Testis (tissue), 2 donors: ENCODE results near the gene AGFG2.

Source experiments
- POLR2A ChIP-seq: fragments of 450-650 bp; IDR thresholded peaks from one replicate; pipeline ENCODE4 v1.6.1; 2017; ENCODE audit warnings: antibody characterized with exemption, mild to moderate bottlenecking, moderate library complexity
- TF ChIP-seq, protein P1 (sequence below), 3 experiments: fragments of 450-650 bp in 2 of 3; fragments of 200-600 bp in 1 of 3; sonication (generic) in 1 of 3; IDR thresholded peaks; one replicate each; pipeline ENCODE4 v1.5.1; 2016 to 2019; ENCODE audit warnings: antibody characterized with exemption in 3 of 3, mild to moderate bottlenecking in 2 of 3, moderate library complexity in 1 of 3

DNA sequence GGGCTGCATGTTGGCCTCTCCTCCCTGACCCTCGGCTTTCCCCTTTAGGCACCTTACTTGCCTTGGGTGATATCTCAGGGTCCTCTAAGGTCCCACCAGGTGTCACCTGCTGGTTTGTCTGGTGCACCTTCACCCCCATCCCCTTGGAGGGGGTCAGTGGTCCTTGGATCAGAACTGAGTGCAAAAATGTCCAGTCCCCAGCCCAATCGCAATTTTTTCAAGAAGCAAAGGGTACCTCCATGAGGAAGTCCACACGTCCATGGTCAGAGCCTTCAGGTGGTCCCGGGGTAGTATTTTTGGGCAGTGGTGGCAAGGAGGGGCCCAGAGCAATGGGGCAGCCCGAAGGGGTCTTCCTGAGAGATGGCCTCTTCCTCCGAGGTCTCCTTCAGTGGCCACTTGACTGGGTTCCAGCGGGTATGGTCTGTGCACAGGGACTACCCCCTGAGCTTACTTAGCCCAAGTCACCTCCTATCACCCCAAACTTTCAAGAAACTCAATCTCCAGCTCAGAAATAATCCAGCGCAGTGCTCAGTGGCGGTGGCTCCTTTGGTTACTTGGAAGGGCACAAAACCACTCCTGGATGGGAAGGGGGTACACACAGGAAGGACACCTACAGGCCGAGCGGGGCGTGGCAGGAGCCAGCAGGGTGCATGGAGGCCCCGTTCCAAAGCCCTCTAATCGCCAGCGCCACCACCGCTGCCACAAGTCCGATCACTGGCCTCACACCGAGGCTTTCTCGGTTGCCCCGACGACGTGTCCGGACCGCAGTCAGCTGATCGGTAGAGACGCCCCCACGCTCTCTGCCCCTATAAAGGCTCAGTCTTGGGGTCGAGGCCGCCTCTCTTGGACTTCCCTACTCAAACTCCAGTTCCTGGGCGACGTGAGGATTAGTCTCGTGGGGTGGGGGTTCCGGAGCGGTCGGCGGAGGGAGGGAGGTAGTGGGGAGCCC lies 30.2 kb downstream of the AGFG2 start:
- TF ChIP-seq, protein P1, sequence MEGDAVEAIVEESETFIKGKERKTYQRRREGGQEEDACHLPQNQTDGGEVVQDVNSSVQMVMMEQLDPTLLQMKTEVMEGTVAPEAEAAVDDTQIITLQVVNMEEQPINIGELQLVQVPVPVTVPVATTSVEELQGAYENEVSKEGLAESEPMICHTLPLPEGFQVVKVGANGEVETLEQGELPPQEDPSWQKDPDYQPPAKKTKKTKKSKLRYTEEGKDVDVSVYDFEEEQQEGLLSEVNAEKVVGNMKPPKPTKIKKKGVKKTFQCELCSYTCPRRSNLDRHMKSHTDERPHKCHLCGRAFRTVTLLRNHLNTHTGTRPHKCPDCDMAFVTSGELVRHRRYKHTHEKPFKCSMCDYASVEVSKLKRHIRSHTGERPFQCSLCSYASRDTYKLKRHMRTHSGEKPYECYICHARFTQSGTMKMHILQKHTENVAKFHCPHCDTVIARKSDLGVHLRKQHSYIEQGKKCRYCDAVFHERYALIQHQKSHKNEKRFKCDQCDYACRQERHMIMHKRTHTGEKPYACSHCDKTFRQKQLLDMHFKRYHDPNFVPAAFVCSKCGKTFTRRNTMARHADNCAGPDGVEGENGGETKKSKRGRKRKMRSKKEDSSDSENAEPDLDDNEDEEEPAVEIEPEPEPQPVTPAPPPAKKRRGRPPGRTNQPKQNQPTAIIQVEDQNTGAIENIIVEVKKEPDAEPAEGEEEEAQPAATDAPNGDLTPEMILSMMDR (IDR thresholded peaks at IDR 0.05): peak; percentile 10 to 29 (median 20)
- no peak for TF ChIP-seq POLR2A
